IMR-90 (cell line): ENCODE data around the gene KRT38. TPM values are rescaled to one million over a fixed set of nuclear protein-coding genes. Genes with fewer than 3 reads are reported as not detected.

Experiments
- ATAC-seq: fragments of 200-7000 bp; cut with Tn5 transposase; 2 replicates; pipeline ENCODE4 v1.9.1; 2020; ENCODE audit warnings: low read depth, mild to moderate bottlenecking, moderate library complexity
- BruUV-seq: library from RNA; stranded (reverse); fragments of 400-500 nt; replicated peaks from 2 replicates; lab custom pipeline; 2021; lab: Mats Ljungman, UMichigan
- CTCF ChIA-PET: fragments of 300-600 bp; formaldehyde crosslinking; extraction: SDS; loops from one replicate; lab custom pipeline; 2021; ENCODE audit warnings: antibody characterized with exemption; lab: Yijun Ruan, JAX
- POLR2A ChIA-PET: fragments of 300-600 bp; sonication (Branson Sonifier 250); formaldehyde crosslinking; loops from one replicate; lab custom pipeline; 2022; ENCODE audit warnings: antibody characterized with exemption; ENCODE audit not compliant: unreplicated experiment; lab: Charles Lee
- DNase-seq: peaks from one replicate; pipeline ENCODE4 v3.0.0; 2013
- H2AFZ ChIP-seq: replicated peaks from 2 replicates; pipeline ENCODE3; 2013; ENCODE audit warnings: low read length, mild to moderate bottlenecking; ENCODE audit not compliant: poor library complexity
- H2AK5ac ChIP-seq: 2 replicates; pipeline ENCODE4 v1.6.1; 2013; ENCODE audit warnings: low read depth, low read length, inconsistent platforms
- H2AK9ac ChIP-seq: replicated peaks from 2 replicates; pipeline ENCODE3; 2013; ENCODE audit warnings: mild to moderate bottlenecking, low read depth, low read length, moderate library complexity; ENCODE audit not compliant: poor library complexity
- H2BK120ac ChIP-seq: 2 replicates; pipeline ENCODE4 v1.6.1; 2013; ENCODE audit warnings: low read depth, low read length, inconsistent platforms
- H2BK15ac ChIP-seq: 3 replicates; pipeline ENCODE4 v1.6.1; 2013; ENCODE audit warnings: low read depth, low read length, inconsistent platforms
- H2BK20ac ChIP-seq: 2 replicates; pipeline ENCODE4 v1.6.1; 2013; ENCODE audit warnings: low read depth, mild to moderate bottlenecking, inconsistent platforms, low read length, moderate library complexity
- H2BK5ac ChIP-seq: 2 replicates; pipeline ENCODE4 v1.6.1; 2013; ENCODE audit warnings: mild to moderate bottlenecking, low read depth, low read length, inconsistent platforms; ENCODE audit not compliant: poor library complexity, severe bottlenecking
- H3K14ac ChIP-seq: replicated peaks from 2 replicates; pipeline ENCODE4 v1.6.1; 2013; ENCODE audit warnings: low read depth, low read length, inconsistent platforms
- H3K18ac ChIP-seq: 2 replicates; pipeline ENCODE4 v1.6.1; 2013; ENCODE audit warnings: low read depth, low read length, control low read depth
- H3K23ac ChIP-seq: 2 replicates; pipeline ENCODE4 v1.6.1; 2013; ENCODE audit warnings: low read depth, low read length, inconsistent platforms
- H3K27ac ChIP-seq: 2 replicates; pipeline ENCODE4 v1.5.1; 2013; ENCODE audit warnings: mild to moderate bottlenecking, control low read depth, low read length; ENCODE audit not compliant: insufficient read depth
- H3K27me3 ChIP-seq: 2 replicates; pipeline ENCODE4 v1.6.1; 2013; ENCODE audit warnings: low read length; ENCODE audit not compliant: control insufficient read depth, insufficient read depth
- H3K36me3 ChIP-seq: 2 replicates; pipeline ENCODE4 v1.6.1; 2013; ENCODE audit warnings: low read length, mixed read lengths; ENCODE audit not compliant: control insufficient read depth, insufficient read depth
- H3K4ac ChIP-seq: 2 replicates; pipeline ENCODE4 v1.6.1; 2013; ENCODE audit warnings: low read depth, low read length, inconsistent platforms
- H3K4me1 ChIP-seq: 2 replicates; pipeline ENCODE4 v1.6.1; 2013; ENCODE audit warnings: low read length, mixed read lengths; ENCODE audit not compliant: control insufficient read depth, insufficient read depth
- H3K4me2 ChIP-seq: 2 replicates; pipeline ENCODE4 v1.6.1; 2013; ENCODE audit warnings: low read depth, mild to moderate bottlenecking, control low read depth, low read length, moderate library complexity
- H3K4me3 ChIP-seq: 2 replicates; pipeline ENCODE4 v1.5.1; 2013; ENCODE audit warnings: low read depth, mild to moderate bottlenecking, control low read depth, low read length, moderate library complexity; ENCODE audit not compliant: insufficient read depth
- H3K56ac ChIP-seq: 2 replicates; pipeline ENCODE4 v1.6.1; 2013; ENCODE audit warnings: low read length, inconsistent platforms; ENCODE audit not compliant: insufficient read depth; ENCODE audit errors: extremely low read depth
- H3K79me1 ChIP-seq, 2 experiments: 2 replicates each; pipeline ENCODE4 v1.6.1; 2013; ENCODE audit warnings: low read length in 2 of 2, inconsistent platforms in 1 of 2, low read depth in 1 of 2
- H3K9ac ChIP-seq: 2 replicates; pipeline ENCODE4 v1.6.1; 2013; ENCODE audit warnings: low read depth, low read length, control low read depth
- H3K9me1 ChIP-seq: 2 replicates; pipeline ENCODE4 v1.6.1; 2013; ENCODE audit warnings: low read length, inconsistent platforms; ENCODE audit not compliant: insufficient read depth
- H3K9me3 ChIP-seq: 2 replicates; pipeline ENCODE4 v1.6.1; 2013; ENCODE audit warnings: low read length; ENCODE audit not compliant: control insufficient read depth, insufficient read depth
- H4K20me1 ChIP-seq: 2 replicates; pipeline ENCODE4 v1.6.1; 2013; ENCODE audit warnings: low read length, inconsistent platforms; ENCODE audit not compliant: insufficient read depth
- H4K5ac ChIP-seq: 2 replicates; pipeline ENCODE4 v1.6.1; 2013; ENCODE audit warnings: mild to moderate bottlenecking, low read depth, low read length, control low read depth
- H4K8ac ChIP-seq, 2 experiments: 2 replicates each; pipeline ENCODE4 v1.6.1; 2013; ENCODE audit warnings: low read depth in 2 of 2, low read length in 2 of 2, control low read depth in 1 of 2, inconsistent platforms in 1 of 2
- H4K91ac ChIP-seq: 2 replicates; pipeline ENCODE4 v1.6.1; 2013; ENCODE audit warnings: low read depth, low read length, inconsistent platforms; ENCODE audit not compliant: insufficient read depth
- BHLHE40 ChIP-seq: fragments of 150-350 bp; IDR thresholded peaks from 2 replicates; pipeline ENCODE4 v1.6.1; 2016; ENCODE audit warnings: mild to moderate bottlenecking, low read depth, low read length
- CEBPB ChIP-seq: IDR thresholded peaks from 2 replicates; pipeline ENCODE4 v1.6.1; 2012; ENCODE audit warnings: low read depth, low read length, improper control_type of control experiment
- FOS ChIP-seq: fragments of 150-350 bp; IDR thresholded peaks from 2 replicates; pipeline ENCODE4 v1.6.1; 2016; ENCODE audit warnings: low read depth, low read length
- MAFK ChIP-seq: IDR thresholded peaks from 2 replicates; pipeline ENCODE4 v1.6.1; 2012; ENCODE audit warnings: low read depth, low read length, improper control_type of control experiment
- MAZ ChIP-seq: IDR thresholded peaks from 2 replicates; pipeline ENCODE4 v1.6.1; 2012; ENCODE audit warnings: low read depth, mild to moderate bottlenecking, low read length, improper control_type of control experiment, moderate library complexity, borderline replicate concordance
- MXI1 ChIP-seq: IDR thresholded peaks from 2 replicates; pipeline ENCODE4 v1.6.1; 2012; ENCODE audit warnings: low read depth, mild to moderate bottlenecking, low read length, moderate library complexity, borderline replicate concordance
- NFE2L2 ChIP-seq: fragments of 150-350 bp; IDR thresholded peaks from 2 replicates; pipeline ENCODE4 v1.6.1; 2016; ENCODE audit warnings: low read depth, mild to moderate bottlenecking, low read length
- POLR2A ChIP-seq: IDR thresholded peaks from 2 replicates; pipeline ENCODE4 v1.6.1; 2012; ENCODE audit warnings: mild to moderate bottlenecking, low read depth, low read length
- RAD21 ChIP-seq: IDR thresholded peaks from 2 replicates; pipeline ENCODE4 v1.6.1; 2012; ENCODE audit warnings: low read length, improper control_type of control experiment
- RCOR1 ChIP-seq: IDR thresholded peaks from 2 replicates; pipeline ENCODE4 v1.6.1; 2012; ENCODE audit warnings: mild to moderate bottlenecking, low read length, improper control_type of control experiment; ENCODE audit not compliant: insufficient replicate concordance
- SMC3 ChIP-seq: fragments of 150-350 bp; IDR thresholded peaks from 2 replicates; pipeline ENCODE4 v1.6.1; 2016; ENCODE audit warnings: low read depth, mild to moderate bottlenecking, antibody characterized with exemption, low read length, moderate library complexity
- WGBS, 2 experiments: methylation state at CpG; one replicate each; pipeline versions ENCODE4 v1.1.5 to v1.1.7; 2013; ENCODE audit warnings: missing lambda C conversion rate in 2 of 2; ENCODE audit not compliant: insufficient read length in 1 of 2; ENCODE audit errors: extremely low coverage in 2 of 2; 5-methylcytosine and 5-hydroxymethylcytosine counted together
- dilution Hi-C: fragments of 300-500 bp; cut with HindIII; formaldehyde crosslinking; loops from one replicate; pipeline ENCODE4 v1.14.3; 2018; ENCODE audit warnings: low sequenced_read_pairs; ENCODE audit not compliant: unreplicated experiment
- in situ Hi-C: fragments of 300-500 bp; cut with MboI; formaldehyde crosslinking; loops from 3 replicates; pipeline ENCODE4 v1.14.3; 2019; ENCODE audit warnings: low sequenced_read_pairs, inconsistent platforms, mixed read lengths
- intact Hi-C: fragments of 100-400 bp; cut with micrococcal nuclease; formaldehyde crosslinking; loops from 2 replicates; pipeline ENCODE4 v1.10.0; 2022
- polyA plus RNA-seq, 3 experiments: library from polyadenylated mRNA; depleted of rRNA; stranded (reverse); fragments of >200 nt; gene quantifications; 2 replicates each; pipeline ENCODE4 v1.2.3, GENCODE V29; 2012; ENCODE audit warnings: low replicate concordance in 1 of 3
- total RNA-seq: library from RNA; depleted of rRNA; stranded (reverse); fragments of >200 nt; gene quantifications from 2 replicates; pipeline ENCODE4 v1.2.3, GENCODE V29; 2012
- TF ChIP-seq, protein P1 (sequence below): fragments of 150-350 bp; IDR thresholded peaks from 2 replicates; pipeline ENCODE4 v1.6.1; 2017; ENCODE audit warnings: mild to moderate bottlenecking, antibody characterized with exemption, low read length, low read depth

Gene KRT38
- total and polyA plus RNA-seq, 2 of the 4 experiments (the other 2 are of a cell fraction) = 0.09 TPM; not detected in 1

DNA sequence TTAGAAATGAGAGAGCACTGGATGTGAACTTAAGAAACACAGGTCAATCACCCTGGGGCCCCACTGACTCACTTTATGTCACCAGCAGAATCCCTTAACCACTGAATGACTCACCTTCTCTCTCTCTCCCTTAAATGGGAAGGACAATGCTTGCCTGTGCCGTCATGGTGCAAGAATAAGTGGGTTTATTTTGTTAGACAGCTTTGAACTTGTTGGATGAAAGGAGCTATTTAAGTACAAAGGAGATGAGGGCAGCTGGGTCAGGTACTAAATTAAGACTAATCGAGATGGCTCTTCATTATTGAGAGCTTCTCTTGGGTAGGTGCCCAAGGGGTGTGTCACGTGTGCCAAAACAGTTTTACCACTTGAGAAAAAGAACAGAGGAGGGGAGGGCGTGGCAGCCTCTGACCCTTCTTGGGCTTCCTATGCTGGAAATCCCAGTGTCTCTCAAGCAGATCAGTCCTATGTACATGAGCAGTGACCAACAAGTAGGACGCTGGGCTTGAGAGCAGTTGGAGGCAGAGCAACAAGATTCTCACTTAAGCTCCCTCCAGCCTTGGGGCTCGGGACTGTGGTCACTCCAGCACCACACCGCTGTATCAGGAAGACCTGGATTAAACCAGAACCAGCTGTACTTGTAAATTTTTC, 36.6 kb downstream of the KRT38 start:
- TF ChIP-seq POLR2A (no peak), RCOR1 (peak; percentile 90), MAFK (no peak), FOS (peak; percentile 99), SMC3 (0 out of 2 replicates have a peak, but pooled peaks have one; percentile 1), NFE2L2 (no peak), BHLHE40 (peak; percentile 97), MAZ (no peak), RAD21 (0 out of 2 replicates have a peak, but pooled peaks have one; percentile 5), MXI1 (no peak), CEBPB (peak; percentile 88)
- TF ChIP-seq, protein P1, sequence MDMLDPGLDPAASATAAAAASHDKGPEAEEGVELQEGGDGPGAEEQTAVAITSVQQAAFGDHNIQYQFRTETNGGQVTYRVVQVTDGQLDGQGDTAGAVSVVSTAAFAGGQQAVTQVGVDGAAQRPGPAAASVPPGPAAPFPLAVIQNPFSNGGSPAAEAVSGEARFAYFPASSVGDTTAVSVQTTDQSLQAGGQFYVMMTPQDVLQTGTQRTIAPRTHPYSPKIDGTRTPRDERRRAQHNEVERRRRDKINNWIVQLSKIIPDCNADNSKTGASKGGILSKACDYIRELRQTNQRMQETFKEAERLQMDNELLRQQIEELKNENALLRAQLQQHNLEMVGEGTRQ = peak; percentile 71
- no TSS peak for BruUV-seq
- ATAC-seq (peak; percentile 89), DNase-seq (peak; percentile 97)
- in situ Hi-C loops = no loop called here
- H3K18ac ChIP-seq = peak overlapping the region; percentile 92
- H2AK5ac ChIP-seq = peak overlapping the region; percentile 96
- WGBS, 2 experiments = 7% methylated on average over 2 of the region's 7 CpGs; no CpG with 5 or more reads in 1 of the 2 experiments
- peak overlapping the region; percentile 93 for H2BK5ac ChIP-seq
- dilution Hi-C loops = no loop called here
- peak overlapping the region; percentile 88 for H2BK15ac ChIP-seq
- H2AFZ ChIP-seq = peak overlapping the region; percentile 75
- peak overlapping the region; percentile 97 for H2BK120ac ChIP-seq
- peak overlapping the region; percentile 97 for H3K4ac ChIP-seq
- H4K8ac ChIP-seq = peak overlapping the region; percentile 70 to 91
- peak overlapping the region; percentile 48; the same call in 1 of the 2 replicates for H3K4me2 ChIP-seq
- no peaks in the 10 kb centered on the region for H3K36me3 ChIP-seq
- H3K9me1 ChIP-seq = peaks cover 26% of the 10 kb centered on the region
- peak overlapping the region; percentile 95 for H3K14ac ChIP-seq
- H2BK20ac ChIP-seq = peak overlapping the region; percentile 99
- H4K91ac ChIP-seq = peak overlapping the region; percentile 98
- peak overlapping the region; percentile 83 for H3K23ac ChIP-seq
- no peak overlapping the region for H3K4me3 ChIP-seq
- peaks cover 24% of the 10 kb centered on the region for H3K4me1 ChIP-seq
- H4K5ac ChIP-seq = peak overlapping the region; percentile 87
- H3K9ac ChIP-seq = peak overlapping the region; percentile 1; the same call in 1 of the 2 replicates
- POLR2A ChIA-PET = no interaction called here
- CTCF ChIA-PET = interaction anchor here (0.6 to 1.8 kb wide), 5 partner anchors 13 to 494 kb away, joined by 3 to 9 read pairs (median 3); no protein-coding TSS in a partner anchor
- intact Hi-C loops = no loop called here
- peak overlapping the region; percentile 28; the same call in 1 of the 2 replicates for H3K27ac ChIP-seq
- H3K9me3 ChIP-seq = no peaks in the 10 kb centered on the region
- no peaks in the 10 kb centered on the region; a peak in 1 of 4 replicates for H3K79me1 ChIP-seq
- H3K56ac ChIP-seq = peak overlapping the region; percentile 69; the same call in 1 of the 2 replicates
- no peaks in the 10 kb centered on the region for H4K20me1 ChIP-seq
- H3K27me3 ChIP-seq = no peaks in the 10 kb centered on the region
- peak overlapping the region; percentile 89 for H2AK9ac ChIP-seq
